Stimulated activated CD4-positive, alpha-beta T cell treated with anti-CD3 and anti-CD28 coated beads, Interleukin-1b, Interleukin-23, amount 100 ng/mL, for 24 hours (primary cell): ENCODE measurements around the gene SKA1.
"Not testable (repeated sequence)": the region's sequence is repeated elsewhere in the genome, so short reads cannot be mapped to it uniquely, and the experiment has no call there.

ENCODE experiments used
- DNase-seq, 4 experiments: peaks; one replicate each; pipeline ENCODE4 v3.0.0-alpha.2; 2020; ENCODE audit warnings: low read depth in 4 of 4, low spot score in 1 of 4

The SKA1 gene

DNA sequence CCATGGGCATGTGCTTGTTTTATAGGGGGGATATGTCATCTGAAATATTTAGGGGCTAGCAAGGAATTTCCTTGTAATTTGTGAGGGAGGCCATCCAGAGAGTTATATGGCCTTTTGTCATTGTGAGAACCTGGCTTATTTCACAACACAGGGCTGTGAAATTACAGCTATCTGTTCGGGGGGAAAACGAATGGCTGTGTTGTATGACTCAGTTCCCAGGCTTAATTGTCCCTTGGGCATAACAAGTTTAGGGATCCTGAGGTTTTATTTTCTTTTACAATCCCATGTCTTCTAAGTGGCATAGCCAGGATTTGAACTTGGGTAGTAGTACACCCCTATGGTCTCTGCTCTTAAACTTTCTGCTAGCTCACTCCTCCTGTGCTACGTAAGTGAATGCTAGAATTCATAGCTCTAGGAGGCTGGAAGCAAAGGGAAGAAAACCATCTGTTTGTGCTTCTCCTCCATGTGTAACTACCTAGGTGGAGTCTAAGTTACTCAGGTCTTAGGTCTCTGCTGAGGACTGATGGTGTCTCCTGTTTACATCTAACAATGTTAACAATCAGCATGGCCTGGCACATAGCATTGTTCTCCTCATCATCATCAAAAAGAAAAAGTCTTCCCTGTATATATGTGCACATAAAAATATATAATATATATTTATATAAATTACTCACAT lies 53.8 kb downstream of the SKA1 start:
- no peak for DNase-seq

DNA sequence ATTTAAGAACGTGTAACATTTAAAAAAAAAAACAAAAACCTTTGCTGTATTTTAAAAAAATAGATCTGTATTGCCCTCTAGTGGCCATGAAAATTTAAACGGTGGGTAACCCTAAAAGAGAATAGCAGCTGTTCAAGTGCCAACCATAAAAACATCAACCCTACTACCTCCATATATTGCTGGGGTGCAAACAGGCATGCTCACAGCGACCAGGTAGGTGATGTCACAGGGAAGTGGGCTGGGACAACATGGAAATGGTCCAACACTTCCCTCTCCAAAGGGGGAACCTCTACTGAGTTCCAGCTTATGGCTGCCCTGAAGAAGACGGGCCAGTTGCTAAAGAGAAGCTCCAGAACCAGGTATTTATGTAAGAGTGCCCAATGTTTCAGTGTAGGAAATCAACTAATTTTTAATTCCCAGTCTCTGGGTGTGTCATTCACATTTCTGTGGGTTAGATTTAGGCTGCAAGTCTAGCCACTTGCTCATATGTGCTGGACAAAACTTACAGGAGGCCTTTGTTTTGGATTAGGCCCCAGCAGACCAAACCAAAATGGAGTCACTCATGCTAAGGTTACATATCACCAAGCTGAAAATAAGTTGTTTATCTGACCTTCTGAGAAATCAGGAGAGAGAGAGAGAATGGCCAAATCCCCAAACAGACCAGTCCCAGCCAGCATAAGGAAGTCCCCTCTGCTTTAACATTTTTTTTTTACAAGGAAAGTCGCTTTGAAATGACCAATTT lies 54.5 kb downstream of the SKA1 start:
- no peak for DNase-seq

GRCh38 chr18:50432915-50433314 lies 58.1 kb downstream of the SKA1 start:
- no peak for DNase-seq

GRCh38 chr18:50436742-50437141 lies 61.9 kb downstream of the SKA1 start:
- DNase-seq = not testable (repeated sequence)

DNA sequence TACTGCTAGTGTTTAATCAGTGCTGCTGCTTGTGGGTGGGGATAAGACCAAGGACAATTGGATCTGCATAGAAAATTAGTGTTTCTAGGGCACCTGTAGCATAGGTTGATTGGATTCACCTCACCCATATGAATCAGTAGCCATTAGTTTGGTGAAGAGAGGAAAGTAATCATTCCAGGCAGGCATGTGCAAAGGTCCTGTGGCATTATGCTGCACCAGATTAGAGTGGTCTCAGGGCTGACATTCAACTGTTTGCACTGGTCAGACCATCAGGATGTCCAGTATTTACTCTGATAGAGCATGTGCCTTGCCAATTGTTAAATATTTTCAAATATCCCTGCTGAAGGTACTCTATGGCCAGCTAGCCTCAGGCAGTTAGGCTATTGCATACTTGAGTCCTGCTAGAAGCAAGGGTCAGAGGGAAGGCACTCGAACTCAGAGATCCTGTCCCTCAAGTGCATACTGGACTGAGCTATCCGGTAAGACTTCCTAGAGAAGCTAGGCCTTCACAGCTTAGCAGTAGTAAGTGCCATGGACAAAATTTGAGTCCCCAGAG lies 64.7 kb downstream of the SKA1 start:
- DNase-seq = no peak

GRCh38 chr18:50441016-50441415 lies 66.2 kb downstream of the SKA1 start:
- DNase-seq = no peak

DNA sequence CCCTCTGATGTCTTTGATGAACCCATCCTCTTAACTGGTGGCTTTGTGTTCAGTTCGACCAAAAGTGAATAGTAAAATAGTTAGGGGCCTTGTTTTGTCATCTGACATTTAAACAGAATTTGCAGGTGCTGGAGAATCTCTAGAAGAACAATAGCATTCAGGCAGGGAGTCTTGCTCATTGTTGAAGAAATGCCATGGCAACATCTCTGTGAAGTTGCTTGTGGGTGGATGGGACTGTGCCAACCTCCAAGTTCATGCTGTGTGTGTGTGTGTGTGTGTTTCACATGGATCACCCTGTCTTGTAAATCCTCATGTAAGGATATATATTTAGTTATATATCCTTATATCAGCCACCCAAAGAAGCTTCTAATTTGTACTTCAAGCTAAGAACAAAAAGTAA lies 66.7 kb downstream of the SKA1 start:
- DNase-seq = no peak
